Activated T-cell treated with anti-CD3 and anti-CD28 coated beads, Interleukin-2, amount 50 U/mL, for 72 hours (primary cell): ENCODE data around the gene NEIL1. TPM values are rescaled to one million over a fixed set of nuclear protein-coding genes. Genes with fewer than 3 reads are reported as not detected.
A peak's percentile ranks its signal among the peaks of the same experiment; 100 is the strongest.
"Not testable (repeated sequence)": the region's sequence is repeated elsewhere in the genome, so short reads cannot be mapped to it uniquely, and the experiment has no call there.

Source experiments
- ATAC-seq, 2 donors: fragments of 150-1000 bp; cut with Tn5 transposase; replicated peaks in 1 of 2; 2 replicates each; pipeline ENCODE4 v1.10.0; 2021; ENCODE audit warnings: moderate library complexity in 2 of 2, mild to moderate bottlenecking in 1 of 2
- DNase-seq, 2 donors: peaks; one replicate each; pipeline ENCODE4 v3.0.0; 2021 to 2022; ENCODE audit warnings: mixed read lengths in 1 of 2
- H3K27ac Mint-ChIP-seq: one replicate; pipeline ENCODE4 v1.8.0; 2022; ENCODE audit warnings: mild to moderate bottlenecking, moderate library complexity, mixed read lengths
- H3K27me3 Mint-ChIP-seq: one replicate; pipeline ENCODE4 v1.8.0; 2022; ENCODE audit warnings: low read depth, mixed read lengths
- H3K36me3 Mint-ChIP-seq, 2 donors: one replicate each; pipeline ENCODE4 v1.8.0; 2022; ENCODE audit warnings: mixed read lengths in 2 of 2, mild to moderate bottlenecking in 1 of 2; ENCODE audit not compliant: insufficient read depth in 2 of 2
- H3K4me1 Mint-ChIP-seq: one replicate; pipeline ENCODE4 v1.8.0; 2022; ENCODE audit warnings: low read depth, mixed read lengths
- H3K4me3 Mint-ChIP-seq, 2 donors: one replicate each; pipeline ENCODE4 v1.8.0; 2022; ENCODE audit warnings: mild to moderate bottlenecking in 2 of 2, mixed read lengths in 2 of 2, moderate library complexity in 2 of 2
- H3K9me3 Mint-ChIP-seq, 2 donors: one replicate each; pipeline ENCODE4 v1.8.0; 2022; ENCODE audit warnings: mixed read lengths in 2 of 2
- total RNA-seq, 2 donors: library from RNA; stranded (reverse); gene quantifications; one replicate each; pipeline ENCODE4 v1.2.3, GENCODE V29; 2022

The NEIL1 gene
- total RNA-seq, 2 donors from 2014 or later, result 5.8 to 11.0 TPM

- H3K4me1 Mint-ChIP-seq, result peaks cover 9% of the 10 kb centered on the region
- no peak overlapping the region for H3K27ac Mint-ChIP-seq
- H3K36me3 Mint-ChIP-seq, result peaks cover 0 to 2% of the 10 kb centered on the region in 2 donors
- no peak overlapping the region for H3K4me3 Mint-ChIP-seq
- no peak for ATAC-seq
- H3K9me3 Mint-ChIP-seq, result no peaks in the 10 kb centered on the region
- H3K27me3 Mint-ChIP-seq, result no peaks in the 10 kb centered on the region
- no peak for DNase-seq
Observed at GRCh38 chr15:75363786-75364185, 16.9 kb downstream of the NEIL1 start.

- DNase-seq (no peak), ATAC-seq (no peak)
- Mint-ChIP-seq H3K4me3 (no peak overlapping the region), H3K9me3 (no peaks in the 10 kb centered on the region), H3K4me1 (peaks cover 20% of the 10 kb centered on the region), H3K36me3 (peaks cover 0 to 2% of the 10 kb centered on the region in 2 donors), H3K27ac (no peak overlapping the region), H3K27me3 (no peaks in the 10 kb centered on the region)
Observed at GRCh38 chr15:75364881-75365280, 18.0 kb downstream of the NEIL1 start.

- no peak for ATAC-seq
- no peaks in the 10 kb centered on the region for H3K27me3 Mint-ChIP-seq
- H3K4me3 Mint-ChIP-seq, result no peak overlapping the region
- H3K27ac Mint-ChIP-seq, result no peak overlapping the region
- H3K36me3 Mint-ChIP-seq, result no peaks in the 10 kb centered on the region
- DNase-seq, result no peak
- no peaks in the 10 kb centered on the region for H3K9me3 Mint-ChIP-seq
- H3K4me1 Mint-ChIP-seq, result peaks cover 22% of the 10 kb centered on the region
Observed at GRCh38 chr15:75366163-75366562, 19.3 kb downstream of the NEIL1 start.

- Mint-ChIP-seq H3K4me1 (peaks cover 22% of the 10 kb centered on the region), H3K27ac (no peak overlapping the region)
Observed at GRCh38 chr15:75367006-75367405, 20.2 kb downstream of the NEIL1 start.

GRCh38 chr15:75367406-75367912 is 20.6 kb downstream of the NEIL1 start:
- Mint-ChIP-seq H3K36me3 (no peaks in the 10 kb centered on the region), H3K9me3 (no peaks in the 10 kb centered on the region), H3K27ac (peak overlapping the region; percentile 25)

More at GRCh38 chr15:75367006-75367405, 20.2 kb downstream of the NEIL1 start:
- no peaks in the 10 kb centered on the region for H3K9me3 Mint-ChIP-seq
- no peak for DNase-seq
- no peaks in the 10 kb centered on the region for H3K27me3 Mint-ChIP-seq
- no peak for ATAC-seq
- H3K4me3 Mint-ChIP-seq, result peak overlapping the region in 1 of 2 donors; percentile 88
- no peaks in the 10 kb centered on the region for H3K36me3 Mint-ChIP-seq

GRCh38 chr15:75367913-75368688 is 21.3 kb downstream of the NEIL1 start, which contains the start of gene MAN2C1:
Gene MAN2C1 (minus strand): TSS chr15:75368607. CDS start chr15:75368583, 24 bp downstream.
- peaks cover 22% of the 10 kb centered on the region for H3K4me1 Mint-ChIP-seq

More at GRCh38 chr15:75367406-75367912, 20.6 kb downstream of the NEIL1 start:
- H3K4me3 Mint-ChIP-seq, result peak overlapping the region; percentile 88 to 91
- ATAC-seq (no peak), DNase-seq (no peak)
- peaks cover 22% of the 10 kb centered on the region for H3K4me1 Mint-ChIP-seq
- no peaks in the 10 kb centered on the region for H3K27me3 Mint-ChIP-seq

GRCh38 chr15:75368689-75369239 is 21.9 kb downstream of the NEIL1 start:
- Mint-ChIP-seq H3K36me3 (peaks cover 0 to 6% of the 10 kb centered on the region in 2 donors), H3K4me1 (peaks cover 22% of the 10 kb centered on the region), H3K4me3 (peak overlapping the region; percentile 88 to 91), H3K27ac (peak overlapping the region; percentile 79), H3K9me3 (no peaks in the 10 kb centered on the region), H3K27me3 (no peaks in the 10 kb centered on the region)
- ATAC-seq (peak in 1 of 2 donors; percentile 1), DNase-seq (peak in 1 of 2 donors; percentile 33)

More at GRCh38 chr15:75367913-75368688, 21.3 kb downstream of the NEIL1 start, which contains the start of gene MAN2C1:
- H3K27me3 Mint-ChIP-seq, result no peaks in the 10 kb centered on the region
- DNase-seq (peak; percentile 96 to 97), ATAC-seq (peak; percentile 92)
- H3K4me3 Mint-ChIP-seq, result peak within 1 kb of the TSS; percentile 88 to 91
- peak within 1 kb of the TSS; percentile 79 for H3K27ac Mint-ChIP-seq
- H3K9me3 Mint-ChIP-seq, result no peaks in the 10 kb centered on the region
- H3K36me3 Mint-ChIP-seq, result peaks cover 0 to 4% of the 10 kb centered on the region in 2 donors

GRCh38 chr15:75369897-75370581 is 23.2 kb downstream of the NEIL1 start:
- Mint-ChIP-seq H3K9me3 (no peaks in the 10 kb centered on the region), H3K27ac (peak overlapping the region; percentile 79), H3K27me3 (no peaks in the 10 kb centered on the region), H3K4me1 (peaks cover 22% of the 10 kb centered on the region), H3K36me3 (peaks cover 4 to 15% of the 10 kb centered on the region in 2 donors), H3K4me3 (peak overlapping the region; percentile 88 to 91)
- ATAC-seq (no peak), DNase-seq (no peak)

- Mint-ChIP-seq H3K36me3 (peaks cover 4 to 23% of the 10 kb centered on the region in 2 donors), H3K4me1 (peaks cover 22% of the 10 kb centered on the region), H3K4me3 (no peak overlapping the region), H3K9me3 (no peaks in the 10 kb centered on the region), H3K27ac (peak overlapping the region; percentile 24), H3K27me3 (no peaks in the 10 kb centered on the region)
- DNase-seq (no peak), ATAC-seq (no peak)
Observed at GRCh38 chr15:75371486-75371885, 24.6 kb downstream of the NEIL1 start.

- ATAC-seq, result no peak
- Mint-ChIP-seq H3K27me3 (no peaks in the 10 kb centered on the region), H3K4me3 (no peak overlapping the region), H3K36me3 (peaks cover 5 to 24% of the 10 kb centered on the region in 2 donors), H3K4me1 (peaks cover 22% of the 10 kb centered on the region), H3K9me3 (no peaks in the 10 kb centered on the region), H3K27ac (no peak overlapping the region)
- DNase-seq, result no peak
Observed at GRCh38 chr15:75371901-75372688, 25.3 kb downstream of the NEIL1 start.

- ATAC-seq (no peak), DNase-seq (no peak)
- Mint-ChIP-seq H3K9me3 (no peaks in the 10 kb centered on the region), H3K4me1 (peaks cover 4% of the 10 kb centered on the region), H3K4me3 (no peak overlapping the region), H3K27me3 (no peaks in the 10 kb centered on the region), H3K27ac (peak overlapping the region; percentile 26), H3K36me3 (peaks cover 7 to 34% of the 10 kb centered on the region in 2 donors)
Observed at GRCh38 chr15:75380773-75381172, 33.9 kb downstream of the NEIL1 start.

GRCh38 chr15:75383986-75384385 is 37.1 kb downstream of the NEIL1 start:
- not testable (repeated sequence) for H3K9me3 Mint-ChIP-seq, ATAC-seq, H3K27me3 Mint-ChIP-seq, H3K4me3 Mint-ChIP-seq, DNase-seq, H3K27ac Mint-ChIP-seq
- Mint-ChIP-seq H3K36me3 (peaks cover 7 to 31% of the 10 kb centered on the region in 2 donors), H3K4me1 (peaks cover 16% of the 10 kb centered on the region)
